B cell (primary cell): ENCODE results near the gene NUP42.

Experiments used
- EZH2 ChIP-seq: IDR thresholded peaks from 2 replicates; pipeline ENCODE4 v1.6.1; 2012; ENCODE audit warnings: borderline replicate concordance, low read depth, mild to moderate bottlenecking, moderate library complexity, low read length; ENCODE audit not compliant: insufficient read depth, poor library complexity, severe bottlenecking
- TF ChIP-seq, protein P1 (sequence below): fragments of 200-600 bp; IDR thresholded peaks from one replicate; pipeline ENCODE4 v1.8.0; 2022; ENCODE audit warnings: antibody characterized with exemption, mild to moderate bottlenecking

DNA sequence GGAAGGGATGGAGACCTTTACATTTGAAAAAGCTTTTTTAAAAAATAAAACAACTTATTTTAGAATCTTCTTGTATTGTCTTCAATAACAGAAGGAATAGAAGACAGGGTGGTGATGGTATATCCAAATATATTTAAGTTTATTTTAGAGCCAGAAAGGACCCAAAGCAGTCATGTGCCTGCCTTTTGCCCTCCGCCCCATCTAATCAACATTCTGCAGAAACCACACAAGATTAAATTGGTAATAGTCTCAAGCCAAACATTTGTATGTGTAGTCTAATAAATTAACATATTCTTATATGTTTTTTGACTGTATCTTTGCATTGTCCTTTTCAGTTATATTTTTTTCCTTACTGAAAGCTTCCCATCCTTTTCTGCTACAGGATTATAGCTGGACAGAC, 16.5 kb upstream of the NUP42 start:
- TF ChIP-seq, protein P1, sequence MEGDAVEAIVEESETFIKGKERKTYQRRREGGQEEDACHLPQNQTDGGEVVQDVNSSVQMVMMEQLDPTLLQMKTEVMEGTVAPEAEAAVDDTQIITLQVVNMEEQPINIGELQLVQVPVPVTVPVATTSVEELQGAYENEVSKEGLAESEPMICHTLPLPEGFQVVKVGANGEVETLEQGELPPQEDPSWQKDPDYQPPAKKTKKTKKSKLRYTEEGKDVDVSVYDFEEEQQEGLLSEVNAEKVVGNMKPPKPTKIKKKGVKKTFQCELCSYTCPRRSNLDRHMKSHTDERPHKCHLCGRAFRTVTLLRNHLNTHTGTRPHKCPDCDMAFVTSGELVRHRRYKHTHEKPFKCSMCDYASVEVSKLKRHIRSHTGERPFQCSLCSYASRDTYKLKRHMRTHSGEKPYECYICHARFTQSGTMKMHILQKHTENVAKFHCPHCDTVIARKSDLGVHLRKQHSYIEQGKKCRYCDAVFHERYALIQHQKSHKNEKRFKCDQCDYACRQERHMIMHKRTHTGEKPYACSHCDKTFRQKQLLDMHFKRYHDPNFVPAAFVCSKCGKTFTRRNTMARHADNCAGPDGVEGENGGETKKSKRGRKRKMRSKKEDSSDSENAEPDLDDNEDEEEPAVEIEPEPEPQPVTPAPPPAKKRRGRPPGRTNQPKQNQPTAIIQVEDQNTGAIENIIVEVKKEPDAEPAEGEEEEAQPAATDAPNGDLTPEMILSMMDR: no peak
- no peak for TF ChIP-seq EZH2
